Lung (tissue), 12 donors: ENCODE data around the gene TMEM128. TPM values are rescaled to one million over a fixed set of nuclear protein-coding genes. Genes with fewer than 3 reads are reported as not detected.
"Not testable (repeated sequence)": the region's sequence is repeated elsewhere in the genome, so short reads cannot be mapped to it uniquely, and the experiment has no call there.

Source experiments
- ATAC-seq: fragments of 200-7000 bp; cut with Tn5 transposase; one replicate; pipeline ENCODE4 v1.9.1; 2020; ENCODE audit warnings: moderate number of reproducible peaks; ENCODE audit not compliant: insufficient read depth, low FRiP score
- DNase-seq, 3 donors: peaks; one replicate each; pipeline ENCODE4 v3.0.0-alpha.2; 2013 to 2017
- H3K27ac ChIP-seq, 2 donors: one replicate each; pipeline ENCODE4 v1.5.1; 2013; ENCODE audit warnings: mild to moderate bottlenecking in 2 of 2, moderate library complexity in 2 of 2, control low read depth in 1 of 2, inconsistent platforms in 1 of 2, low read depth in 1 of 2, low read length in 1 of 2
- H3K27me3 ChIP-seq, 3 donors: one replicate each; pipeline ENCODE4 v1.5.1; 2013; ENCODE audit warnings: low read length in 2 of 3; ENCODE audit not compliant: control insufficient read depth in 3 of 3, insufficient read depth in 3 of 3
- H3K36me3 ChIP-seq, 4 donors: one replicate each; pipeline ENCODE4 v1.5.1; 2013; ENCODE audit warnings: low read length in 4 of 4, mild to moderate bottlenecking in 1 of 4, moderate library complexity in 1 of 4; ENCODE audit not compliant: control insufficient read depth in 4 of 4, insufficient read depth in 4 of 4
- H3K4me1 ChIP-seq, 5 donors: one replicate each; pipeline ENCODE4 v1.5.1; 2013; ENCODE audit warnings: low read length in 5 of 5, mild to moderate bottlenecking in 2 of 5, moderate library complexity in 1 of 5; ENCODE audit not compliant: control insufficient read depth in 5 of 5, insufficient read depth in 5 of 5
- H3K4me3 ChIP-seq: one replicate; pipeline ENCODE4 v1.5.1; 2013; ENCODE audit warnings: mild to moderate bottlenecking, control low read depth, moderate library complexity
- H3K9ac ChIP-seq, 2 donors: one replicate each; pipeline ENCODE4 v1.5.1; 2013; ENCODE audit warnings: low read length in 2 of 2, control low read depth in 1 of 2; ENCODE audit not compliant: insufficient read depth in 1 of 2
- H3K9me3 ChIP-seq, 4 donors: one replicate each; pipeline ENCODE4 v1.5.1; 2013; ENCODE audit warnings: low read length in 3 of 4, mild to moderate bottlenecking in 1 of 4, moderate library complexity in 1 of 4; ENCODE audit not compliant: control insufficient read depth in 4 of 4, insufficient read depth in 3 of 4
- WGBS, 2 donors: extraction: QIAGEN DNeasy Blood & Tissue Kit; methylation state at CpG; one replicate each; pipeline ENCODE4 v1.1.7; 2013; 5-methylcytosine and 5-hydroxymethylcytosine counted together
- polyA plus RNA-seq, 2 donors: library from polyadenylated mRNA; stranded (reverse); fragments of 200-250 nt; gene quantifications; one replicate each; pipeline ENCODE4 v1.2.1, GENCODE V29; 2013
- total RNA-seq, 2 donors: library from RNA; depleted of rRNA in 1 of 2; stranded (reverse); fragments of >200 nt in 1 of 2; gene quantifications; one replicate each; pipeline ENCODE4 v1.2.1, GENCODE V29; 2014 to 2021
- TF ChIP-seq, protein P1 (sequence below): IDR thresholded peaks from 2 replicates; pipeline ENCODE4 v1.5.1; 2012; ENCODE audit warnings: mild to moderate bottlenecking; ENCODE audit errors: control extremely low read depth, extremely low read depth
- donor health status: control.
- donor health status: control.
- donor health status: Bipolar disorder and iron deficiency.
- donor health status: healthy.
- donor health status: DM: yes; HTN: yes; CAD: no.

The TMEM128 gene
- total and polyA plus RNA-seq, 4 donors: 27.5 to 31.3 (median 29.2) TPM

- Histone ChIP-seq H3K4me3 (no peak overlapping the region), H3K27ac (no peak overlapping the region), H3K36me3 (no peaks in the 10 kb centered on the region), H3K27me3 (no peaks in the 10 kb centered on the region), H3K9me3 (peaks cover 0 to 3% (median 0%) of the 10 kb centered on the region in 4 donors), H3K9ac (no peak overlapping the region), H3K4me1 (no peaks in the 10 kb centered on the region)
- 90 to 94% methylated on average over 3 of the region's 3 CpGs for WGBS, 2 donors
- DNase-seq (no peak), ATAC-seq (no peak)
- TF ChIP-seq, protein P1, sequence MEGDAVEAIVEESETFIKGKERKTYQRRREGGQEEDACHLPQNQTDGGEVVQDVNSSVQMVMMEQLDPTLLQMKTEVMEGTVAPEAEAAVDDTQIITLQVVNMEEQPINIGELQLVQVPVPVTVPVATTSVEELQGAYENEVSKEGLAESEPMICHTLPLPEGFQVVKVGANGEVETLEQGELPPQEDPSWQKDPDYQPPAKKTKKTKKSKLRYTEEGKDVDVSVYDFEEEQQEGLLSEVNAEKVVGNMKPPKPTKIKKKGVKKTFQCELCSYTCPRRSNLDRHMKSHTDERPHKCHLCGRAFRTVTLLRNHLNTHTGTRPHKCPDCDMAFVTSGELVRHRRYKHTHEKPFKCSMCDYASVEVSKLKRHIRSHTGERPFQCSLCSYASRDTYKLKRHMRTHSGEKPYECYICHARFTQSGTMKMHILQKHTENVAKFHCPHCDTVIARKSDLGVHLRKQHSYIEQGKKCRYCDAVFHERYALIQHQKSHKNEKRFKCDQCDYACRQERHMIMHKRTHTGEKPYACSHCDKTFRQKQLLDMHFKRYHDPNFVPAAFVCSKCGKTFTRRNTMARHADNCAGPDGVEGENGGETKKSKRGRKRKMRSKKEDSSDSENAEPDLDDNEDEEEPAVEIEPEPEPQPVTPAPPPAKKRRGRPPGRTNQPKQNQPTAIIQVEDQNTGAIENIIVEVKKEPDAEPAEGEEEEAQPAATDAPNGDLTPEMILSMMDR: no peak
These were observed 52.7 kb downstream of the TMEM128 start for GRCh38 chr4:4195354-4195753.

DNA sequence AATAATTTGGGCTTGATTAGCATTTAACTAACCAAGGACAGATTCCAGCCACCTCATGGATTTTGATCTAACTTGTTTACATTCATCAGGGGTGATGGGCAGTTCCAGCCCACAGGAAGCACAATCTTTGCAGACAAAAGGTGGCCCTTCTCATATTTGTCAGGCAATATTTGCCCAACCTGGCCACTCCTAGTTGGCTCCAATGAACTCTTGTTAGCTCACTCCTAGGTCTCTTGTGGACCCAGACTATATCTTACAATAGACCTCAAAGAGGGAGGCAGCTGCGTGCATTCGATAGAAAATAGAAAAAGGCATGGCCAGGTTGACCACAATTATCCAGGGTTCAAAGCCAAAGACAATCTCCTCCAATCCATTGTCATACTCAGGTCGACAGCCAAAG is 59.5 kb downstream of the TMEM128 start:
- WGBS, 2 donors: 64 to 82% methylated on average over 3 of the region's 3 CpGs

More for the DNA sequence above, 59.5 kb downstream of the TMEM128 start:
- not testable (repeated sequence) for H3K27me3 ChIP-seq, ATAC-seq, H3K9me3 ChIP-seq, H3K4me3 ChIP-seq, H3K9ac ChIP-seq, H3K27ac ChIP-seq, DNase-seq, H3K4me1 ChIP-seq, H3K36me3 ChIP-seq

Other genes starting within 250 kb of the TMEM128 start
- gene OTOP1, start 21.3 kb downstream of the TMEM128 start, total RNA-seq: not detected
- not detected for gene OTOP1, start 21.3 kb downstream of the TMEM128 start, polyA plus RNA-seq
- gene LYAR, start 41.9 kb upstream of the TMEM128 start, total RNA-seq: 10 to 100 TPM in 1 of 2 donors, 1 to 10 TPM in 1; 9.3 to 11.8 TPM
- gene LYAR, start 41.9 kb upstream of the TMEM128 start, polyA plus RNA-seq: 10 to 100 TPM; 17.0 to 19.5 TPM
- 1 to 10 TPM; 4.8 to 9.0 TPM for gene ZBTB49, start 42.0 kb upstream of the TMEM128 start, total RNA-seq
- gene ZBTB49, start 42.0 kb upstream of the TMEM128 start, polyA plus RNA-seq: 1 to 10 TPM; 1.8 to 3.5 TPM
- gene NSG1, start 138.9 kb upstream of the TMEM128 start, total RNA-seq: 10 to 100 TPM in 1 of 2 donors, 1 to 10 TPM in 1; 2.4 to 22.4 TPM
- gene NSG1, start 138.9 kb upstream of the TMEM128 start, polyA plus RNA-seq: under 1 TPM; 0.39 to 0.77 TPM